Measurements from ENCODE around the gene ETF1.
"Not testable (repeated sequence)": the region's sequence is repeated elsewhere in the genome, so short reads cannot be mapped to it uniquely, and the experiment has no call there.

Gene ETF1

GRCh38 chr5:138490648-138491283 lies 52.3 kb downstream of the ETF1 start:
- no peak for DNase-seq (ENCODE audit: low spot score)

DNA sequence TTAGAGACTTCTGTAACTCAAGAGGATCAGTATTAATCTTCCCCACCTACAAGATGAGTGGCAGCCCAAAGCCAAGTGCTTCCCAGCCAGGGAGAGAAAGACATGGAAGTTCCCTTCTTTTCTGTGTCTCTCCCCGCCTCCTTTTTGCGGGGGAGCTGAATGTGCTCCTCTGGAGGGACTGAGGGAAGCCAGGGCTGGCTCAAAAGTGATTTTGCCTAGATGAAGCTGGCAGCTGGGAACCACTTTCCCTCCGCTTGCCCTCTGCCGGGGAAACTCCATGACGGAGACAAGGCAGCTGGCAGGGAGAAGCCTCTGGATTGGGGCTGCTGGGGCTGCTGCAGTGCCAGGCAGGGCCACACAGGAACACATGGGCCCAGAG lies 53.4 kb downstream of the ETF1 start:
- no peak for DNase-seq (ENCODE audit: low spot score)

- DNase-seq (ENCODE audit: low spot score): no peak
Observed at GRCh38 chr5:138488481-138488945, 54.5 kb downstream of the ETF1 start.

DNA sequence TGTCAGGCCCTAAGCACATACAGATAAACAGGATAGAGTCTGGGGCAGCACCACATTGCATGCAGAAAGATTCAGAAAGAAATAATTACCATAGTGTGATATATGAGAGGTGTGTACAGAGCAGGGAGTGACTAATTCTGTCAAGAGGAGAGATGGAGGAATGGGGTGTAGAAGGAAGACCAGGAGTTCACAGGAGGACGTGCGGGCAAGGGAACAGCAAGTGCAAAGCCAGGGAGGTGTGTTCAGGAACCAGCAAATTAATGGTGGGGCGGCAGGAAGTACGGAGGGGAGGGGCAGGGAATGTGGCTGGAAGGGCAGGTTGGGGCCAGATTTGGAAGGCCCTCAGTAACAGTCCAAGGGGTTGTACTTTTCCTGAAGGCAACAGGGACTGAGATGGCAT lies 60.4 kb downstream of the ETF1 start:
- no peak for DNase-seq (ENCODE audit: low spot score)

DNA sequence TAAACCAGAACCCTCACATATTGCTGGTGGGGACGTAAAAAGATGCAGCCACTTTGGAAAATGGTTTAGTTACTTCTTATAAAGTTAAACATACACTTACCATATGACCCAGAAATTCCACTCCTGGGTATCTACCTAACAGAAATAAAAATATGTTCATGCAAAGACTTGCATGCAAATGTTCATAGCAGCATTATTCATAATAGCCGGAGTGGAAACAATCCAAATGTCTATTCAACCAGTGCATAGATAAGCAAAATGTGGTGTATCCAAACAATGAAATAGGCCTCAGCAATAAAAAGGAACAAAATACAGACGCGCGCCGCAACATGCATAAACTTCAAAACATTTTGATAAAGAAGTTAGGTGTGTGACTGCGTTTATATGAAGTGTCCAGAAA lies 66.1 kb downstream of the ETF1 start:
- DNase-seq (ENCODE audit: low spot score): no peak

GRCh38 chr5:138473151-138473550 lies 69.9 kb downstream of the ETF1 start:
- not testable (repeated sequence) for DNase-seq (ENCODE audit: low spot score)

- DNase-seq (ENCODE audit: low spot score): no peak
Observed at GRCh38 chr5:138472353-138472752, 70.7 kb downstream of the ETF1 start.

DNA sequence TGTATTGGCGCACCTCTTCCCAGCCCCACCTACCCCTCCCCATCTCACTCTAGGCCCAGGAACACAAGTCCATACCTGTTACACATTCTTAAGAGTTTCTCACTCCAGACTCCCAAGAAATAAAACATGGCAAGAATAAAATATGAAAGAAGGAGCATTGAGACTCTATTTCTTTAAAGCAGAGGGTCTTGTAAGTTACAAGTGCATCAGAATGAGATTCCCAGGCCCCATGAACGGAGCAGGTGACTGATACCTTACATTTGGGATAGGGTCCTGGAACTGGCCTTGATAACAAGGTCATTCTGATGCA lies 72.0 kb downstream of the ETF1 start:
- DNase-seq (ENCODE audit: low spot score): no peak

DNA sequence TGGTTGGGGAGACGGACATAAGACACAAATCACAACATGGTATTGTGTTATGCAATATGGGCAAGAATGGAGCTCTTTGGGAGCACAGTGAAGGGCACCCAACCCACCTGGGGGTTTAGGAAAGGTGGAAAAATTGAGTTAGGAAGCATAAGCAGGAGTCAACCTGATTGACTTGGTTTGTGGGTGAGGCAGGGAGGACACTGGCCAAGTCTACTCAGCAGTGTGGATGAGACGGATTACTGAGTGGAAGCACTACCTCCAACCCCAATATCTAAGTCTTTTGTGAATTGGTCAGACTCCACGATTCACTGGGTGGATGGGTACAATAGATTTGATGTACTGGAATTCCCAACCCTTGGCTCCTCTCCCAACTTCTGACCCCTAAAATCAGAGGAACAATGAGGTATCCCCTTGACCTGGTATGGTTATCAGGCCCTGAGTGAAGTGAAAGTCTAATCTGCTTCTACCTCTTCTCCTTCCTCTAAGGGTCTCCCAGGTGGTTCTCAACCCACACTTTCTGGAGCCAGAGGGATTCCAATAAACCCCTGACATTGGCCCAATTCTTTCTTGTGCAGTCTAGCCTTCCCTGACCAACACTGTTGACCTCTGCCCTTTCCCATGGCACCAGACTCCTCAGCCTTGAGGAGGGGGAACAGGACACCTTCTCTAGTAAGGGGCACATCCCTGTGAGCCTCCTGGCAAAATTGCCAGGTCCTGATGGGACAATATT lies 72.5 kb downstream of the ETF1 start:
- no peak for DNase-seq (ENCODE audit: low spot score)

GRCh38 chr5:138469540-138470321 lies 73.3 kb downstream of the ETF1 start:
- no peak for DNase-seq (ENCODE audit: low spot score)

DNA sequence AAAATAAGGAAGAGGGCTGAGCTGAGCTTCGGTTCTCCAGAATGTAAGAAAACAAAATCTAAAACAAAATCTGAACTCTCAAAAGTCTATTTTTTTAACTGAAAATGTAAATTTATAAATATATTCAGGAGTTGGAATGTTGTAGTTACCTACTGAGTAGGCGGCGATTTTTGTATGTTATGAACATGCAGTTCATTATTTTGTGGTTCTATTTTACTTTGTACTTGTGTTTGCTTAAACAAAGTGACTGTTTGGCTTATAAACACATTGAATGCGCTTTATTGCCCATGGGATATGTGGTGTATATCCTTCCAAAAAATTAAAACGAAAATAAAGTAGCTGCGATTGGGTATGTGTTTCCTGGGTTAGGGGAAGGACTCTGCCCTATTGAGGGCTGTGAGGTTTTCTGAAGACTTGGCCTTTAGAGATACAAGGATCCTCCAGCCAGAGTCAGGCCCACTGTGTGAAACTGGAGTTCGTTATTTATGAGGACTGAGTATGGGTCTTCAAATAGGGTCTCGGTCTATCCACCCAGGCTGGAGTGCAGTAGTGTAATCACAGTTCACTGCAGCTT lies 74.0 kb downstream of the ETF1 start:
- DNase-seq (ENCODE audit: low spot score): no peak

DNA sequence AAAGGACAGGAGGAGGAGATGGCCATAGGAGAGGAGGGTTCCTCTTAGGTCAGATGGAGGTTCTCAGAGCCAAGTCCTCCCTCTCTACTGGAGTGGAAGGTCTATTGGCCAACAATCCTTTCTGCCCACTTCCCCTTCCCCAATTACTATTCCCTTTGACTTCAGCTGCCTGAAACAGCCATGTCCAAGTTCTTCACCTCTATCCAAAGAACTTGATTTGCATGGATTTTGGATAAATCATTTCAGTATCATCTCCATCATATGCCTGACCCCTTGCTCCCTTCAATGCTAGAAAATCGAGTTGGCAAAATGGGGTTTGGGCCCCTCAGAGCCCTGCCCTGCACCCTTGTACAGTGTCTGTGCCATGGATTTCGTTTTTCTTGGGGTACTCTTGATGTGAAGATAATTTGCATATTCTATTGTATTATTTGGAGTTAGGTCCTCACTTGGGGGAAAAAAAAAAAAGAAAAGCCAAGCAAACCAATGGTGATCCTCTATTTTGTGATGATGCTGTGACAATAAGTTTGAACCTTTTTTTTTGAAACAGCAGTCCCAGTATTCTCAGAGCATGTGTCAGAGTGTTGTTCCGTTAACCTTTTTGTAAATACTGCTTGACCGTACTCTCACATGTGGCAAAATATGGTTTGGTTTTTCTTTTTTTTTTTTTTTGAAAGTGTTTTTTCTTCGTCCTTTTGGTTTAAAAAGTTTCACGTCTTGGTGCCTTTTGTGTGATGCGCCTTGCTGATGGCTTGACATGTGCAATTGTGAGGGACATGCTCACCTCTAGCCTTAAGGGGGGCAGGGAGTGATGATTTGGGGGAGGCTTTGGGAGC lies 74.7 kb downstream of the ETF1 start:
- DNase-seq (ENCODE audit: low spot score): no peak

GRCh38 chr5:138467711-138468132 lies 75.3 kb downstream of the ETF1 start:
- no peak for DNase-seq (ENCODE audit: low spot score)

DNA sequence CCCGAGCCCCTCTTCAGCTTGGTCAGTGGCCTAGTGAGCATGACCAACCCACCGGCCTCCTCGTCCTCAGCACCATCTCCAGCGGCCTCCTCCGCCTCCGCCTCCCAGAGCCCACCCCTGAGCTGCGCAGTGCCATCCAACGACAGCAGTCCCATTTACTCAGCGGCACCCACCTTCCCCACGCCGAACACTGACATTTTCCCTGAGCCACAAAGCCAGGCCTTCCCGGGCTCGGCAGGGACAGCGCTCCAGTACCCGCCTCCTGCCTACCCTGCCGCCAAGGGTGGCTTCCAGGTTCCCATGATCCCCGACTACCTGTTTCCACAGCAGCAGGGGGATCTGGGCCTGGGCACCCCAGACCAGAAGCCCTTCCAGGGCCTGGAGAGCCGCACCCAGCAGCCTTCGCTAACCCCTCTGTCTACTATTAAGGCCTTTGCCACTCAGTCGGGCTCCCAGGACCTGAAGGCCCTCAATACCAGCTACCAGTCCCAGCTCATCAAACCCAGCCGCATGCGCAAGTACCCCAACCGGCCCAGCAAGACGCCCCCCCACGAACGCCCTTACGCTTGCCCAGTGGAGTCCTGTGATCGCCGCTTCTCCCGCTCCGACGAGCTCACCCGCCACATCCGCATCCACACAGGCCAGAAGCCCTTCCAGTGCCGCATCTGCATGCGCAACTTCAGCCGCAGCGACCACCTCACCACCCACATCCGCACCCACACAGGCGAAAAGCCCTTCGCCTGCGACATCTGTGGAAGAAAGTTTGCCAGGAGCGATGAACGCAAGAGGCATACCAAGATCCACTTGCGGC lies 75.9 kb downstream of the ETF1 start:
- no peak for DNase-seq (ENCODE audit: low spot score)

DNA sequence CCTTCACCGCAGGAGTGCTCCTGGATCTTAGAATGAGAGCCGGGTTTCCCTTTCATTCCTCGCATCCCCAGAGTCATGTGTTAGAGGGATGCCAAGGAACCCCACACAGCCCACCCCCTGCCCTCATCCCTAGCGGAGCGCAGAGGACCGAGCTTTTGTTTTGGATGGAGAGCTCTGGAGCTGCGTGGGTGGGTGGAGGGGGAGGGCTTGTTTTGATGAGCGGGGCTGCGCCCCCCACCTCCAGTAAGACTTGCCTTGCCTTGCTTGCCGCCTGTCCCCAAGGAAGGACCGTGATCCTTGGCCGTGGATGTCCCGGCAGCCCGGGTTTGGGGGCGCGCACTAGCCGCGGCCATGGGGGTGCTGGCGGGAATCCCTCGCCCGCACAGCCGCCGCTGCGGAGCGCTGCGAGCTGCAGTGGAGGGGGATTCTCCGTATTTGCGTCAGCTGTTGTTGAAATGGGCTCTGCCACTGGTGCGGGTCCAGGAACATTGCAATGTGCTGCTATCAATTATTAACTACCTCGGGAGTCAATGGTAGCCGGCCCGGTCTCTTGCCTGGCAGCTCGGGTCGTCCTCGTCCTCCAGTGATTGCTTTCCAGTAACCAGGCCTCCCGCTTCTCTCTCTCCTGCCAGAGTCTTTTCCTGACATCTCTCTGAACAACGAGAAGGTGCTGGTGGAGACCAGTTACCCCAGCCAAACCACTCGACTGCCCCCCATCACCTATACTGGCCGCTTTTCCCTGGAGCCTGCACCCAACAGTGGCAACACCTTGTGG lies 76.7 kb downstream of the ETF1 start:
- peak; percentile 73 for DNase-seq (ENCODE audit: low spot score)

DNA sequence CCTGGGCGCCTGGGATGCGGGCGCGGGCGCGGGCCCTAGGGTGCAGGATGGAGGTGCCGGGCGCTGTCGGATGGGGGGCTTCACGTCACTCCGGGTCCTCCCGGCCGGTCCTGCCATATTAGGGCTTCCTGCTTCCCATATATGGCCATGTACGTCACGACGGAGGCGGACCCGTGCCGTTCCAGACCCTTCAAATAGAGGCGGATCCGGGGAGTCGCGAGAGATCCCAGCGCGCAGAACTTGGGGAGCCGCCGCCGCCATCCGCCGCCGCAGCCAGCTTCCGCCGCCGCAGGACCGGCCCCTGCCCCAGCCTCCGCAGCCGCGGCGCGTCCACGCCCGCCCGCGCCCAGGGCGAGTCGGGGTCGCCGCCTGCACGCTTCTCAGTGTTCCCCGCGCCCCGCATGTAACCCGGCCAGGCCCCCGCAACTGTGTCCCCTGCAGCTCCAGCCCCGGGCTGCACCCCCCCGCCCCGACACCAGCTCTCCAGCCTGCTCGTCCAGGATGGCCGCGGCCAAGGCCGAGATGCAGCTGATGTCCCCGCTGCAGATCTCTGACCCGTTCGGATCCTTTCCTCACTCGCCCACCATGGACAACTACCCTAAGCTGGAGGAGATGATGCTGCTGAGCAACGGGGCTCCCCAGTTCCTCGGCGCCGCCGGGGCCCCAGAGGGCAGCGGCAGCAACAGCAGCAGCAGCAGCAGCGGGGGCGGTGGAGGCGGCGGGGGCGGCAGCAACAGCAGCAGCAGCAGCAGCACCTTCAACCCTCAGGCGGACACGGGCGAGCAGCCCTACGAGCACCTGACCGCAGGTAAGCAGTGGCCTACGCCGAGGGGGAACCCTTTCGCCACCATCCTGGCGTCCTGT lies 77.5 kb downstream of the ETF1 start, which contains the start of gene EGR1:
EGR1 (plus strand) TSS at position 219 of the 864 bp plus-strand sequence; CDS start at position 502, 283 bp downstream.
- DNase-seq (ENCODE audit: low spot score): peak; percentile 85

GRCh38 chr5:138464388-138465260 lies 78.4 kb downstream of the ETF1 start:
- DNase-seq (ENCODE audit: low spot score): peak; percentile 90

- peak; percentile 91 for DNase-seq (ENCODE audit: low spot score)
Observed at GRCh38 chr5:138464008-138464387, 79.0 kb downstream of the ETF1 start.
